ENCODE data around the gene FHL2.

FHL2 gene

DNA sequence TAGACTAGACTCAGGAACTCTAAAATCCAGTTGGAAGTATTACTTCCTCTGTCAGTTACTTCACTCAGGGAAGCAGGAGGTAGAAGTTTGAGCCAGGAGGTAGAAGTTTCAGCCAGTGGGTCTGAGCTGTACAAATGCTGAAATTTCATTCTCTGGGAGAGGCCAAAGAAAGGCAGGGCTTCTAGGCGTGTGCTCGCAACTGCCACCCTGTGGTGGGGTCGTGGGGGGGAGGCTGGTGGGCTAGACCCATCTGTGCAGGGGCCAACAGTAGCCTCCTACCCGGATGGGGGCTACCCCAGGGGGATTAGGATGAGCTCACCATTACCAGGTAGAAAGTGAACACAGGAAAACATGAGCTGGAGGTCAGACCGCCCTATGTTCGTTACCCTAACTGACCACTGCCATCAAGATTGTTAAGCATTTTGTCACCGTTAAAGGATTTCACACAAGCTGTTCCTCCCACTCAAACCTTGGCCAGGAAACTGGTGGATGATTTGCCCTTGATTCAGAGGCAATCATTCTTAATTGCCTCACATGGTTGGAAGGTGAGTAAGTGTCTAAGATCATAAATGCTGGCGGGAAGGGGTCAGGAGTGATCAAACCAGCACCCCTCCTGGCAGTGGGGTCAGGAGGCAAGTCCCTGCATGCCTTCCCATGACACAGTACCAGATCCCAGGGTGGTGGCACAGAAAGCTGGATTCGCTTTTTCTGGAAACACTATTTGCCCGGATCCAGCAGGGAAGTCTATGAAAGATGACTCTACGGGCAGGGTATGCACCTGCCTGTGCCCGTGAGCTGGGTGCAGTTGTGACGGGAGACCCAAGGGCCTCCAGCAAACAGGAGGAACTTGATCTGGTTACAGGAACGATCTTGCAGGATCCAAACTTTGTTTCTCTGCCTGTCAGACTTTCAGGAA is 5.2 kb upstream of the FHL2 start:
- TF ChIP-seq, protein P1, sequence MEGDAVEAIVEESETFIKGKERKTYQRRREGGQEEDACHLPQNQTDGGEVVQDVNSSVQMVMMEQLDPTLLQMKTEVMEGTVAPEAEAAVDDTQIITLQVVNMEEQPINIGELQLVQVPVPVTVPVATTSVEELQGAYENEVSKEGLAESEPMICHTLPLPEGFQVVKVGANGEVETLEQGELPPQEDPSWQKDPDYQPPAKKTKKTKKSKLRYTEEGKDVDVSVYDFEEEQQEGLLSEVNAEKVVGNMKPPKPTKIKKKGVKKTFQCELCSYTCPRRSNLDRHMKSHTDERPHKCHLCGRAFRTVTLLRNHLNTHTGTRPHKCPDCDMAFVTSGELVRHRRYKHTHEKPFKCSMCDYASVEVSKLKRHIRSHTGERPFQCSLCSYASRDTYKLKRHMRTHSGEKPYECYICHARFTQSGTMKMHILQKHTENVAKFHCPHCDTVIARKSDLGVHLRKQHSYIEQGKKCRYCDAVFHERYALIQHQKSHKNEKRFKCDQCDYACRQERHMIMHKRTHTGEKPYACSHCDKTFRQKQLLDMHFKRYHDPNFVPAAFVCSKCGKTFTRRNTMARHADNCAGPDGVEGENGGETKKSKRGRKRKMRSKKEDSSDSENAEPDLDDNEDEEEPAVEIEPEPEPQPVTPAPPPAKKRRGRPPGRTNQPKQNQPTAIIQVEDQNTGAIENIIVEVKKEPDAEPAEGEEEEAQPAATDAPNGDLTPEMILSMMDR (IDR thresholded peaks at IDR 0.05; ENCODE audit: extremely low read depth, missing control alignments): no peak
- no peak for DNase-seq (ENCODE audit: low spot score)

DNA sequence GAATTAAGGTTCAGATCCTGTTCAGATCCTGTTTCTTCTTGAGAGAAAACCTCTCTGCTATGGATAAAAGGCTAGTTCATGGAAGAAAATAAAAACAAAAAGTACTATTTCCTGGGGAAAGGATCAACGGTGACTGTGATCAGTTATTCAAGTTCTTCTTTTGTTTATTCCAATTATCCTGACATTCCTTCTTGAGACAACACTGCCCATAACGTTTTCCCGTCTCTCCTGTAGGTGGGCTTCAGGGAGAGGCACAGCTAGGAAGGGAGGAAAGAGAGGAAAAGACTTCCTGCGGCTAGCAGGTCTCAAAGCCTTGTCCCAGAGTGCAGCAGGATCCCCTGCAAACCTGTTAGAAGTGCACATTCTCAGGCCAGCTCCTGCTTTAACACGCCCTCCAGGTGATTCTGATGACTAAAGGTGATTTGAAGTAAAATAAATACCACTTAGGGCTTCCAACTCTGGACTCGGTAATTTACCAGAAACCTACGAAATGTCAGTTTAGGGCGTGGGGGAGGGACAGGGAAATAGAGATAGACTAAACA is 4.5 kb upstream of the FHL2 start:
- no peak for DNase-seq (ENCODE audit: low spot score)
- TF ChIP-seq, protein P1 (IDR thresholded peaks at IDR 0.05; ENCODE audit: extremely low read depth, missing control alignments): no peak

DNA sequence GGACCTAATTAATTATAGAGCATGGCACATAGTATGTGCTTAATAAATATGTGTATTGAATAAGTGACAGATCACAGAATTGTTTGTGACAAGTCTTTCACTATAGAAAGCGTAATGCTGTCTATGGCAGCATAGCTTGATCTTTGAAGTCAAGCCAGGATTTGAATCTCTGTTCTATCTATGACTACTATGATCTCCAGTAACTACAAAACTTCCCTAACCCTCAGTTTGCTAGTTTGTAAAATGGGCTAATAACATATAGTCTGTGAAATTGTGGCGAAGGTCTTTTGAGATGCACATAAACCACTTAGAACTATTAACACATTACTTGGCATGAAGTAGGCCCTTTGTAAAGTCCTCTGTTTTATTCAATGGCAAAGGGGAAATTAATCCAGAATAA is 4.0 kb upstream of the FHL2 start:
- DNase-seq (ENCODE audit: low spot score): no peak
- TF ChIP-seq, protein P1 (IDR thresholded peaks at IDR 0.05; ENCODE audit: extremely low read depth, missing control alignments): no peak

DNA sequence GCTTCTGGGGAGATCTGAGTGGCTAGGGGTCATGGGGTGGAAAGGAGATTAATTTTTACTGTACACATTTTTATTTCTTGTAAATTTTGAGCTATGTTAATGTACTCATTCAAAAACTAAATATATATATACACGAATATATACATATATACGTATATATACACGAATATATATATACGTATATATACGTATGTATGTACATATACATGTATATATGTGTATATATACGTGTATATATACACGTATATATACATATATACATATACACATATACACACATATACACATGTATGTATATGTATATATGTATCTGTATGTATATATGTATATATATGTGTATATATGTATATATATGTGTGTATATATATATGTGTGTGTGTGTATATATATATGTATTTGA is 3.0 kb upstream of the FHL2 start:
- no peak for DNase-seq (ENCODE audit: low spot score)
- TF ChIP-seq, protein P1 (IDR thresholded peaks at IDR 0.05; ENCODE audit: extremely low read depth, missing control alignments): no peak

DNA sequence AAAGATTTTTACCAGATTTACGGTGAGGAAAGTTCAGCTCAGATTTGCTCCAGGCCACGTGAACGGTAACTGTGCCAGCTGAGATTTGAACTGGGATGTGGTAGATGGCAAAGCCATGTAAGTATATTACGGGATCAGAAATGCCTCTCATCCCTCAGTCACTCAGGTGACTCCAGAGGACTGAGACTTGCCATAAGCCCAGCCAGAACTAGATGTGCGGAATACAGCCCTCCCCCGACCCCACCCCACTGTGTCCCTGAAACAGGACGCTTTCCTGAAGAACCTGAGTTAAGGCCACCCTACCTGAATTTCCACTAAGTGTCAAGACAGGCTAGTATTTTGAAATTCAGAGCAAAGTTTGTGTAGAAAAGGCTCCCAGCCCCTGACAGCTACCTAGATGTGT is 1.3 kb upstream of the FHL2 start:
- TF ChIP-seq, protein P1 (IDR thresholded peaks at IDR 0.05; ENCODE audit: extremely low read depth, missing control alignments): no peak

DNA sequence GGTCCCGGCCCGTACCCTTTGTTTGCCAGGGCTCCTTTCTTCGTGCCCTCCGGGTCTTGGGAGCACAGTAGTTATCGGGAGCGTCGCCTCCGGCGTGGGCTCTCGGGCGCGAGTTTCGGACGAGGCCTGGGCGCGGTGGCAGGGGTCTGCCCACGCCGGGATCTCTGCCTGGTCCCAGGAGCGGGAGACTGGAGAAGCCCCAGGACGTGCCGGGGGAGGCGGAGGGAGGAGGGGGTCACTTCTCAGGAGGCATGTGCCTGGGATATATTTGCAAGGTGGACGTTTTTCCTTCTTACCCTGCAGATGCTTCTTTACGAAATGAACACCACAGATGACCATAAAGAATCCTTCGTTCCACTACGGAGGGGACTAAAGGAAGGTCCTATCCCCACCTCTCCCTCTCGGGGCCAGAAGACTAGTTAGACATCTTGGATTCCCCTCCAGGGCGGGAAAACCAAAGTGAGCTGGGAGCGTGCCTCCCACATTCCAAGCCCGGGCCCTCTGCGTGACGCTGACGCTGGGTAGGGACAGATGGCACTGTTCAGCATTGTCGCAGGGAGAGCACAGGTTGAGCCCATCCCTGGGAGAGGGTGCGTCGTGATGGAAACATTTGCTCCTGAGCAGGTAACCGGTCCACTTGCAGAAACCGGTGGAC is 483 bp upstream of the FHL2 start:
- TF ChIP-seq, protein P1 (IDR thresholded peaks at IDR 0.05; ENCODE audit: extremely low read depth, missing control alignments): no peak
- DNase-seq (ENCODE audit: low spot score): peak; percentile 37

More for the DNA sequence above, 1.3 kb upstream of the FHL2 start:
- no peak for DNase-seq (ENCODE audit: low spot score)

DNA sequence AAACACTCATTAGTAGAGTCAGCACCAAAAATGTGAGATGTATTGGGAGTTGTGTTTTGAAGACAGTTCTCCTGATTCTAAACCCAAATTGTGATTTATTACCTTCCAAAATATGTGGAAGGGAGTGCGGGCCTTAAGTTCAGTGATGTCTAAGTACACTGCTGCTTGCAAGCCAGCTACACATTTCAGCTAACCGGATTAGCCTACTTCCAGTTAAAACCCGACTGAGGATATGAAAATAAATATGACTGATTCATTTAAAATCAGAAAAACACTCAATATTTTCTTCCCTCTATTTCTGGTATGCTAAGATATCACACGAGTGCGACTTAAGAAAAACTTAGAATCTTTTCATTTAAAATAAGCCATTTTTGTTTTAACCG is 907 bp downstream of the FHL2 start:
- DNase-seq (ENCODE audit: low spot score): no peak
- TF ChIP-seq, protein P1 (IDR thresholded peaks at IDR 0.05; ENCODE audit: extremely low read depth, missing control alignments): no peak
